Measurements from ENCODE around the gene ENDOU. TPM values are rescaled to one million over a fixed set of nuclear protein-coding genes. Genes with fewer than 3 reads are reported as not detected.

ENDOU gene
- polyA plus RNA-seq, 1 of the 3 experiments (the other 2 are of a cell fraction): not detected

GRCh38 chr12:47734725-47735480, 9.6 kb upstream of the ENDOU start:
- Histone ChIP-seq H3K4me2 (no peak overlapping the region), H3K27ac (ENCODE audit: low read depth in 2 of 2, low read length in 1 of 2) (no peak overlapping the region; a peak in 1 of 4 replicates), H3F3A (replicated peaks; ENCODE audit: insufficient read depth) (no peaks in the 10 kb centered on the region), H3K4me3 (ENCODE audit: low read depth in 2 of 2, low read length in 1 of 2) (no peak overlapping the region), H3K9me3 (no peaks in the 10 kb centered on the region), H3K79me2 (ENCODE audit: insufficient read depth) (no peaks in the 10 kb centered on the region), H3K9ac (no peak overlapping the region), H3K9me2 (no peaks in the 10 kb centered on the region), H3K27me3 (ENCODE audit: insufficient read depth) (no peaks in the 10 kb centered on the region), H3K36me3 (replicated peaks in 1 of 2; ENCODE audit: control insufficient read depth in 1 of 2, insufficient read depth in 2 of 2, low read length in 1 of 2) (no peaks in the 10 kb centered on the region), H4K20me1 (ENCODE audit: insufficient read depth) (no peaks in the 10 kb centered on the region), H3K4me1 (ENCODE audit: control insufficient read depth in 1 of 2, insufficient read depth in 2 of 2, low read depth in 1 of 2, low read length in 1 of 2) (peaks cover 7 to 54% of the 10 kb centered on the region in 2 experiments; a peak in 2 of 4 replicates), H2AFZ (ENCODE audit: low read depth) (no peak overlapping the region)
- WGBS (ENCODE audit: low lambda C conversion rate): 70% methylated on average over 6 of the region's 12 CpGs
- DNase-seq: peak; percentile 27
- CTCF ChIA-PET: interaction anchor here (1.7 to 43.0 kb wide), 8 partner anchors 7 to 104 kb away, joined by 6 to 1294 read pairs (median 72); partner anchors contain the start of genes RAPGEF3, RPAP3 and SLC48A1
- POLR2A ChIA-PET: no interaction called here
- TF ChIP-seq EZH2phosphoT487 (IDR thresholded peaks at IDR 0.05; ENCODE audit: borderline replicate concordance, low read depth) (no peak), FOXM1 (IDR thresholded peaks at IDR 0.05; ENCODE audit: low read depth) (no peak), ZBTB33 (IDR thresholded peaks at IDR 0.05; ENCODE audit: borderline replicate concordance, low read depth) (no peak), SMC3 (IDR thresholded peaks at IDR 0.05; ENCODE audit: low read depth, low read length) (no peak), IRF3 (IDR thresholded peaks at IDR 0.05; ENCODE audit: low read depth, low read length) (no peak)

- no peak for DNase-seq
- Histone ChIP-seq H3K79me2 (ENCODE audit: insufficient read depth) (no peaks in the 10 kb centered on the region), H3K4me1 (ENCODE audit: control insufficient read depth in 1 of 2, insufficient read depth in 2 of 2, low read depth in 1 of 2, low read length in 1 of 2) (peaks cover 7 to 54% of the 10 kb centered on the region in 2 experiments; a peak in 2 of 4 replicates), H3K27ac (ENCODE audit: low read depth in 2 of 2, low read length in 1 of 2) (no peak overlapping the region), H3K9me2 (no peaks in the 10 kb centered on the region), H3K27me3 (ENCODE audit: insufficient read depth) (no peaks in the 10 kb centered on the region), H3F3A (replicated peaks; ENCODE audit: insufficient read depth) (no peaks in the 10 kb centered on the region), H3K9ac (no peak overlapping the region), H4K20me1 (ENCODE audit: insufficient read depth) (no peaks in the 10 kb centered on the region), H3K36me3 (replicated peaks in 1 of 2; ENCODE audit: control insufficient read depth in 1 of 2, insufficient read depth in 2 of 2, low read length in 1 of 2) (no peaks in the 10 kb centered on the region), H3K4me3 (ENCODE audit: low read depth in 2 of 2, low read length in 1 of 2) (no peak overlapping the region), H3K4me2 (no peak overlapping the region), H2AFZ (ENCODE audit: low read depth) (no peak overlapping the region), H3K9me3 (no peaks in the 10 kb centered on the region)
- POLR2A ChIA-PET: no interaction called here
- 59% methylated on average over 3 of the region's 4 CpGs for WGBS (ENCODE audit: low lambda C conversion rate)
- CTCF ChIA-PET: interaction anchor here (1.0 to 43.0 kb wide), 7 partner anchors 9 to 105 kb away, joined by 3 to 1294 read pairs (median 124); partner anchors contain the start of genes RAPGEF3 and SLC48A1
- TF ChIP-seq CTCF (IDR thresholded peaks at IDR 0.05) (no peak), MAX (IDR thresholded peaks at IDR 0.05; ENCODE audit: low read depth) (no peak), GATA2 (CRISPR knock-in tag; IDR thresholded peaks at IDR 0.05) (no peak), CHD2 (IDR thresholded peaks at IDR 0.05; ENCODE audit: low read length, partially characterized antibody) (no peak), POLR2AphosphoS5 (IDR thresholded peaks at IDR 0.05; ENCODE audit: low read depth, low read length) (no peak), TCF12 (IDR thresholded peaks at IDR 0.05) (no peak), REST (IDR thresholded peaks at IDR 0.05; ENCODE audit: low read depth, low read length) (no peak), SMC3 (IDR thresholded peaks at IDR 0.05; ENCODE audit: low read depth, low read length) (no peak), IRF3 (IDR thresholded peaks at IDR 0.05; ENCODE audit: low read depth, low read length) (no peak)
Observed at GRCh38 chr12:47733142-47733541, 7.9 kb upstream of the ENDOU start.
